SHP77 treated with DMSO at 0.1 percent for 48 hours (cell line): Measurements from ENCODE around the gene IQGAP1.

Source experiments
- DNase-seq: peaks from one replicate; lab custom pipeline; 2025; lab: John Stamatoyannopoulos, UW

The IQGAP1 gene

DNA sequence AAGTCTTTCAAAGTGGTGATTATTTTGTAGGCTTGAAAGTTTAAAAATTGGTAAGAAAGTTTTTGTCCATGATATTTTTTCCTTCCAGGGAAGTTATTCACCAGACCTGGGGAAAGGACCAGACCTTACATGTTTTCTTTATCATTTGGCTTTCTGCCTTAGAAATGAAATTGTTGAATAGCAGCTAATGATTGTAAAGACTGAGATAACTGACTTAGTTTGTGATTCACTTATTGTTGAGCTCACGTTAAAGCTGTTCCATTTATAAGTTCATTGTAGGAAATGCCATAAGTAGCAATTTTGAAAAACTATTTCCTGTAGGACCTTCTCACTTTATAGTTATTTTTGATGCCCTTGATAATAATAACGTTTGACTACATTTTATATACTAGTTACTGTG, 51.9 kb downstream of the IQGAP1 start:
- no peak for DNase-seq

DNA sequence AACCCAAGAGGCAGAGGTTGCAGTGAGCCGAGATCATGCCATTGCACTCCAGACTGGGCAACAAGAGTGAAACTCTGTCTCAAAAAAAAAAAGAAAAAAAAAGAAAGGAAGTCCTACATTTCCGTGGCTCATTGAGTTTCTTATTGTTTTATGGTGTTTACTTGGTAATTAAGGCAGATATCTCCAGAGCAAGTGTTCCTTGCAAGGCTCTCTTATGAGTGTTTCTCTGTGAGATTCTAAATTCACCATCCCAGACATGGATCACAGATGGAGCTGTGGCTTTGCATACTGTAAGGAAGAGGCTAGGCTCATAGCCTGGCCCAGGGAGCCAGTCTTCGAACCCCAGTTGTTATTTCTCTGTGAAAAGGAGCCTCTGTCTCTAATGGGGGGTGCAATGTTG, 53.0 kb downstream of the IQGAP1 start:
- no peak for DNase-seq

DNA sequence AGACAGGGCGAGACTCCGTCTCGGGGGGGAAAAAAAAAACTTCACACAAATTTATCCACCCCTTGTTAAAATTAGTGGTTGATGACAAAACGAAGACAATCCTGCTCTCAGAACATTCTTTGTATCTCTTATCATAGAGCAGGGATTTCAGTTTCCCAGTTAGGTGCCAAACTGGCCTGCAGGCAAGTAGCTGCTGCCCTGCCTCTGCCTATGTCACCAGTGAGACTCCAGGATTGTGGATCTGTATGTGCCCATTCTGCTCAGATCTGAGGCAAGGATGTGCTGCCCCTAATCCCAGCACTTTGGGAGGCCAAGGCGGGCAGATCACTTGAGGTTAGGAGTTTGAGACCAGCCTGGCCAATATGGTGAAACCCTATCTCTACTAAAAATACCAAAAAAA, 54.4 kb downstream of the IQGAP1 start:
- no peak for DNase-seq

DNA sequence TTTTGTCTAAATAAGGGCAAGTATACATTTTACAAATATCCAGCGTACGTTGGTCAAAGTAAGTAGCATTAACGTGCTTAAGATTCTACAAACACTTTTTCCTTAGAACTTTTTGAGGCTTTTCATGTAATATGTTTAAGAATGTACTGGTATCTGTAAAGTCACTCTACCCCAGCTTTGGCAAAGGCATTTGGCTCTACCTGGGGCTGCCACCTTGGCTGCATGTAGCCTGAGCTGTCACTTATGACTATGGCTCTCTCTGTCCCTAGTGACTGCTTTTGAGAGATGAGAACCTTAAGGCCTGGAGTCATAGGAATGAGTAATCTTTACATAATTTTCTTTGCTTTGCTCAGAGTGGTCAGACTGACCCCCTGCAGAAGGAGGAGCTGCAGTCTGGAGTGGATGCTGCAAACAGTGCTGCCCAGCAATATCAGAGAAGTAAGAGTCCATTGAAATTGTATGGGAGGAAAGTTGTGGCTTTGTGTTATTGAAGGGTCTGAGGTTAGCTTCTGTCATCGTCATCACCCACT, 61.2 kb downstream of the IQGAP1 start:
- no peak for DNase-seq

DNA sequence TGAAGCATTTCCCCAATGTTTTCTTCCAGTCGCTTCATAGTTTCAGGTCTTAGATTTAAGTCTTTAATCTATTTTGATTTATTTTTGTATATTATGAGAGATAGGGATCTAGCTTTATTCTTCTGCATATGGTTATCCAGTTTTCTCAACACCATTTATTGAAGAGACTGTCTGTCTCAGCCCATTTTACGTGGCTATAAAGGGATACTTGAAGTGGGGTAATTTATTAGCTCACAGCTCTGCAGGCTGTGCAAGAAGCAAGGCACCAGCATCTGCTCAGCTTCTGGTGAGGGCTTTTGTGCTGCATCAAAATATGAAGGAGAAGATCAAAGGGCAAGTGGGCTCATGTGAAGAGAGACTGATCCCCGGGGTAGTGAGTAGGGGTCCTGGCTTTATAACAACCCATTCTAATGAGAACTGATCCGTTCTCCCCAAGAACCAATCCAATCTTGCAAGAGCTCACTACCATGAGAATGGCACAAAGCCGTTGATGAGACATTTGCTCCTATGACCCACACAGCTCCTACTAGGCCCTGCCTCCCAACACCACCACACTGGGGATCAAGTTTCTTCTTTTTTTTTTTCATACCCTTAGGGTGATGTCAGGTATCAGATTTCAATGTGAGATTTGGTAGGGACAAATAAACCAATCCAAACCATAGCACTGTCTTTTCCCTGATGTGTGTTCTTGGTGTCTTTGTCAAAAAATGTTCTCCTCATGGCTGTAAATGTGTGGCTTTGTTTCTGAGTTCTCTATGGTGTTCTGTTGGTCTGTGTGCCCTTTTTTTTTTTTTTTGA, 63.2 kb downstream of the IQGAP1 start:
- DNase-seq: no peak

DNA sequence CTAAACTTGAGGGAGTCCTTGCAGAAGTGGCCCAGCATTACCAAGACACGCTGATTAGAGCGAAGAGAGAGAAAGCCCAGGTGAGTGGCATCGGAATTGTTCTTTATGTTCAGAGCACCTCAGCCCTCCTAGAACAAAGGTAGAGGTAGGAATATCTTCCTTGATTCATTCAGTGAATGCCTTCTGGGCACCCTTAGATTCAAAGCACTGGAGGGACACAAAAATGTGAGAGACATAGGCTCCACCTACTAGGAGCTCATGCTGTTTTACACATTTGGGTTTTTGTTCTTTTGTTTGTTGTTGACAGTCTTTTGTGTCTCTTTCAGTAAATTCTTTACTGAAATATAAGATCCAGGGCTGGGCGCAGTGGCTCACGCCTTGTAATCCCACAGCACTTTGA, 68.2 kb downstream of the IQGAP1 start:
- DNase-seq: no peak

DNA sequence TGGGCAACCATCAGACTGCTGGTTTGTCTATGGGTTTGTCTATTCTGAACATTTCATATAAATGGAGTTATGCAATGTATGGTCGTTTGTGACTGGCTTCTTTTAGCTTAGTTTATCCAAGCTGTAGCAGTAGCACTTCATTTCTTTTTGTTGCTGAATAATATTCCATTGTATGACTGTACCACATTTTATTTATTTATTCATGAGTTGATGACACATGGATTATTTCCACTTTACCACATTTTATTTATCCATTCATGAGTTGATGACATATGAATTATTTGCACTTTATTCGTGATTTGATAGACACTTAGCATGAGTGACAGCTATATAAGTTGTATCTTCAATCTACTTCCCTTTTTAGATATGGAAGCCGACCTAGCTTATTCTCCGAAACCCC, 70.0 kb downstream of the IQGAP1 start:
- DNase-seq: no peak

DNA sequence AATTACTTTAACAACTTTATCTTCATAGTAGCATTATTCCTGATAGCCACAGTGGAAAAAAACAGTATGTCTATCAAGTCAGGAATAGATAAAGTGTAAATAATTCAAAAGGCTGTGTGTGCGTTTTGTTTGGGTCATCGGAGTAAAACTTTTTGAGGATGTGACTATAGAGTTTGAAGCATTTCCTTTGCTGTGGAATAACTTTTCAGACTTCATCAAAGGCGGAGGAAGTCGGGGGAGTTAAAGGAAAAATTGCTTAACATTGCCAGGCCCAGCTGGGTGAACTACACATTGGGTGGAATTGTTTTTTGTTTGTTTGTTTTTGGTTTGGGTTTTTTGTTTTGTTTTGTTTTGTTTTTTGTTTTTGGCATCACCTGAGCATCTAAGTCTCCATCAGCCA, 71.3 kb downstream of the IQGAP1 start:
- DNase-seq: no peak

DNA sequence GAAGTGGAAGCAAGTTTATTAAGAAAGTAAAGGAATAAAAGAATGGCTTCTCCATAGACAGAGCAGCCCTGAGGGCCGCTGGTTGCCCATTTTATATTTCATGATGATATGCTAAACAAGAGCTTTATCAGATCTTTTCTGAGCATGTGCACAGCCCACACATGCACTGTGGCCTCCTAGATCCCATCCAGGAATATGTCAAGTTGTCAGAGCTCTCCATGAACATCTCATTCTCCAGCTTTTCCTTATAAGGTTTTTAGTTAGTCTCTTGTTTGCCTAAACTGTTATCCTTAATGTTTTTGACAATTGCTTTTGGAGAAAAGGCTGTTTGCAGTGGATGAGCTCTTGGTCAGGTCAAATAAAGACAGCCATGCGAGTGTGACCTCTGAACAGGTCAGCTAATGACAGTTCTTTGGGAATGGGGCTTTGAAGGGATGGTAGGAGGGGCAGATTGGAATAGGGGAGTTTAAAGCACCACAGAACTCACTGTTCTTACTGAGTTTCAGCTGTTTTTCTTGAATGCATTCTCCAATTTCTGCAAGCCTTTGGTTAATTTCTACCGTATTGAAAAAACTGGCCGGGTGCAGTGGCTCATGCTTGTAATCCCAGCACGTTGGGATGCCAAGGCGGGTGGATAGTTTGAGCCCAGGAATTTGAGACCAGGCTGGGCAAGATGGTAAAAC, 72.2 kb downstream of the IQGAP1 start:
- DNase-seq: no peak

DNA sequence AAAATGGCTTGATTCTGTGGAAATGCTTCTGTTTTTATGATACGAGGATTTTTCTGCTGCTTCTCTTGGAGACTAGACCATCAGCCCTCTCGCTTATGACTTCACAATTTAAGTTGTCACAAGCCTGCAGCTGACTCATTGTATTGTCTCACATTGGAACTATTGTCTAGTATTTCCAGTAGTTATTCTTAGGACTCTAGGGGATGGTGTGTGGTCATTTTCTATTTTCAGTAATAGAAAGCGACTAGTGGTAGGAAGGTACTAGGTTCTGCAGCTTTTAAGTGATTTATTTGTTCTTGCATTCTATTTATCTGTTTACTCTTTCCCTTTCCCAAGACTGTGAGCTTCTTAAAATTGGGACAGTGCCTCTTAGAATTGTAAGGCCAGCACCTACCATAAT, 75.3 kb downstream of the IQGAP1 start:
- no peak for DNase-seq

DNA sequence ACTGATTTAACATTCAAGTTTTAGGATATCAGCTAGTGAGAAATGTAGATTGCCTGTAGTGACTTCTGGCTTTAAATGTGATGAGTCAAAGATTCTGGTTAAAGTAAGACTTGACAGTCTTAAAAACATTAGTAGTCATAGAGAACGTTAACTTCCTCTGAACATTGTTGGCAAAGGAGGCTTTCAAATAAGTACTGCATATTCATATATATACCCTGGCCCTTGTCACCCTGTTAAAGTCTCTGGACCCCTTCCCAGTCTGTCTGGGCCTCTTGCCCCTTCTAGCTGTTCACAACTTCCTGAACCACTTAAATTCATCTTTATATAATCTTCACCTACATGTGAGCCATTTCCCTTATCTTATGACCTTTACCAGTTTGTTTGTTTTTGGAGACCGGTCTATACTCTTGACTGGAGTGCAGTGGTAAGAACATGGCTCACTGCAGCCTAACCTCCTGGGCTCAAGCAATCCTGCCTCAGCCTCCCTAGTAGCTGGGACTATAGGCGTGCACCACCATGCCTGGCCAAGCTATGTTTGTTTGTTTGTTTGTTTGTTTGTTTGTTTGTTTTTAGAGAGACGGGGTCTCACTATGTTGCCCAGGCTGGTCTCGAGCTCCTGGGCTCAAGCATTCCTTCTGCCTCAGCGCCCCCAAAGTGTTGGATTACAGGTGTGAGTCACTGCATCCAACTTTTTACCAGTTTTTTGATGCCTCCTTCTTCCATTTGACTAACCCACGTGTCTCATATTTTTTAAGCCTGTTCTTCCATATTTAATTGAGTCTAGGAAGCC, 77.3 kb downstream of the IQGAP1 start:
- no peak for DNase-seq

DNA sequence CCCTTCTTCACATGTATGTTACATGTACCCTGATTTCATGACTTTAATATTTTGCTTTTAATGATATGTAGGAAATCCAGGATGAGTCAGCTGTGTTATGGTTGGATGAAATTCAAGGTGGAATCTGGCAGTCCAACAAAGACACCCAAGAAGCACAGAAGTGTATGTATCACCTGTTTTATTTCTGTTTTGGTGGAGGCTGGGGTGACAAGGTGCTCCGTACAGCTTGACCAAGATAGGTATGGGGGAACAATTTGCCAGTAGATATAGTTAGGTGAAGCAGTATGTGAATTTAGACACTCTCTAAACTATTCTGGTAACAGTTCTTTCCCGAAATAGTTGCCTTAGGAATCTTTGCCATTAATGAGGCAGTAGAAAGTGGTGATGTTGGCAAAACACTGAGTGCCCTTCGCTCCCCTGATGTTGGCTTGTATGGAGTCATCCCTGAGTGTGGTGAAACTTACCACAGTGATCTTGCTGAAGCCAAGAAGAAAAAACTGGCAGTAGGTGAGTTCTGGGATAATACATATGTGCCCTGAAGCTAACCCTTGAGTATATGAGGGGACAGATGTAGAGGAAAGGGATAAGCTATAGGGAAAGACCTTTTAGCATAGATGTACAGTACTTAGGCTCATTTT, 78.0 kb downstream of the IQGAP1 start:
- no peak for DNase-seq

DNA sequence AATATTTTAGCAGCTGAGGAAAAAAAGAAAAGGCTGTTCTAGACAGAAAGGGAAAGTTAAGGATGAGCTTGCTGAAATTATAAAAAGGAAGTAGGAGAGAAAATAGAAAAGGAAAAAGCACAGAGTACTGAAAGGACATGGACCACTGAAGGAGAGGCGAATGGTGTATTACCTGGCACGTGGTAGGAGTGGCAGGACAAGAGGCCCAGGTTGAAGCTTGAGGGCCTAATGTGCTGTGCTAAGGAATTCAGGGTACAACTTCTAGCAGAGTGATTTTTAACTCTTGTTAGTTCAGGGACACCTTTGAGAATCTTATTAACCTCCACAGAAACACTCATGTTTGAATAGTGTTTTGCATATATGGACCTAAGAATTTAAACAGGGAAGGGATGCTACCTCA, 81.7 kb downstream of the IQGAP1 start:
- no peak for DNase-seq

DNA sequence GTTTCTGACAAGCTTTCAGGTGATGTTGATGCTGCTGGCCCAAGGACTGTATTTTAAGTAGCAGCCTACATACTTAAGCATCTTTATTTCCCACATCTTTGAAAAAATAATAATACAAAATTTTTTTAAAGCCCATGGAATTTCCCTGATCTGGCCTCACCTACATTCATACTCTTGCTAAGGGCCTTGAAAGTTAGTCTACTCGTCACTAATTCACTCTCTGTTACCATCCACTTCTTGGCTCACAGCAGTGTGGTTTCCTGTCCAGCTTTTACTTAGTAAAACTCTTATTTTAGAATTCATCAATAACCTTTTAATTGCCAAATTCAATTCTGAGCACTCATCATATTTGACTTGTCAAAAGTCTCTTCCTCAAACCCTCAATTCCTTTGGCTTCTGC, 82.4 kb downstream of the IQGAP1 start:
- DNase-seq: no peak

DNA sequence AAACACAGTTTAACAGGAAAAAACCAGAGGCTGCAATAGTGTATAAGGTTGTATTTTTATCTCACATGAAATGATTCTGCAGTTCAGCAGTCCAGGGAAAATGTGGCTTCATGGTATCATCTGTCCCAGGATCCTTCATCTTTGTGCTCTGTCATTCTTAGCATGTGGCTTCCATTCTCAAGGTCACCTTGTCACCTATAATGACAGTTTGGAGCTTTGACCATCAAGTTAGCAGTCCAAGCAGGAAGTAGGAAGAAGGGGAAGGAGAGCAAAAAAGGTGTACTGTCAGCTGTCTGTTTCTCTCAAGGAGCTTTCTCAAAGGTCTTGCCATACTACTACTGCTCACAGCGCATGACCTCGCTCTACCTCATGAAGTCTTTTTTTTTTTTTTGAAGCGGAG, 83.1 kb downstream of the IQGAP1 start:
- DNase-seq: no peak

DNA sequence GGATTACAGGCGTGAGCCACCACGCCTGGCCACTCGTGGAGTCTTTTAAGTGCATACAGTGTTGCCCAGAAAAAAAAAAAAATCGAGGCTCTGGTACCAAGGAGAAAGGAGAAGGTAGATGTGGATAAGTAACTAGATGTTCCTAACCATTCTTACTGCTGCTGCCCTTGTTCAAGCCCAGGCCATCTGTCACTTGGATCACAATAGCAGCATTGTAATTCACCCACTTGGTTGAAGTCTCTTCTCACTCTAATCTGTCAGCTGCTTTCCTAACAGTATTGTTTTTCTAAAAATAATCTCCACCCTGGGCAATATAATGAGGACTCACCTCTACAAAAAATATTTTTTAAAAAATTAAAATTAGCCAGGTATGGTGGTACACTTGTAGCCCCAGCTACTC, 83.7 kb downstream of the IQGAP1 start:
- DNase-seq: no peak

DNA sequence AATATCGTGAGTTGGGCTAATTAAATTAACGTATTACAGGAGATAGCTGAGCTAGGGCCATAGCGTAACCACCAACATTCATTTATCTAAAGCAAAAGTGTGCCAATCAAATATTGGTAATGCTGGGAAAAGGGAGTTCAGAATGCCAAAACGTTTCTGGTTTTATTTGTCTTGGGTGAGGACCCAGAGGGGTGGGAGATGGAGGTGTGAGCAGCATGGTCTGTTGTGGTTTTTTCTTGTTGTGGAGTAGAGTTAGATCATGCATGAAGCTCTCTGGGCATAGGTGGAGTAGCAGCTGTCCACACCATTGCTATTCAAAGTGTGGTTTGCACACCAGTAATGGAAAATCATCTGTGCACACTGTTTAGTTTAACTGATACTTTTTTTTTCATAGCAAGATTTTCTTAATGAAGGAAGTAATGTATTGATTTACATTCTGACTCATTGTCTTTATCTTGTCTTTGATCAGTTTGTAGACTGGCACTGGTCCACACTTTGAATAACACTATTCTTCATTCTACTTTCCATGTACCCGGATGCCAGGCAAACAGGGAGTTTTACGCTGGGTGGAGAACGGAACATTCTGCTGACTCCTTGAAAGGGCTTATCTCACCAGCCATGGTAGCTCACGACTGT, 90.9 kb downstream of the IQGAP1 start:
- no peak for DNase-seq

DNA sequence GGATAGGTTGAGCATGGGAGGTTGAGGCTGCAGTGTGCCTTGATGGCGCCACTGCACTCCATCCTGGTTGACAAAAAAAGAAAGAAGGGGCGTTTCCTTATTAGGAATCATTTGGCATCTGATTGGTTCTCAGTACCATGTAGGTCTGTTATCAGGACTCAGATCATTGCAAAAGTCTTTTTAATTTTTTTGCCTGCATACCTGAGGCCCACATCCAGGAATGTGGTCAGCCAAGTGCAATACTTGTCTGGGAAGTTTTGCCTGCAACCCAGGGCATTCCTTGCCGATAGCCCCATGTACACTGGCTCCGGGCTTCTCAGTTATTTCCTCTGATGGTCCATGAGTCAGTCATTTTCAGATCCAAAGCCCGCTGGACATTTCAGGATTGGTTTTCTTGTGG, 91.6 kb downstream of the IQGAP1 start:
- DNase-seq: no peak

DNA sequence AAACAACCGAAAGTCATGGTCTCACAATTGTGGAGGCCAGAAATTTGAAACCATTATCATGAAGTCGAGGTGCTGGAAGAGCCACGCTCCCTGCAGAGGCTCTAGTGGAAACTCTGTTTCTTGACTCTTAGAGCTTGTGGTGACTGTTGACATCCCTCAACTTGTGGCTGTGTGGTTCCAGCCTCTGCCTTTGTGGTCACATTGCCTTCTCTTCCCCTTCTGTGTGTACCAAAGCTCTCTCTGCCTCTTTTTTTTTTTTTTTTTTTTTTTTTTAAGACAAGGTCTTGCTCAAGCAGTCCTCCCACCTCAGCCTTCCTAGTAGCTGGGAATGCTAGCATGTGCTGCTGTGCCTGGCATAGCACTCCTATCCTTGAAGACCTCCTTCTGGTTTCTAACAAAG, 93.0 kb downstream of the IQGAP1 start:
- no peak for DNase-seq

DNA sequence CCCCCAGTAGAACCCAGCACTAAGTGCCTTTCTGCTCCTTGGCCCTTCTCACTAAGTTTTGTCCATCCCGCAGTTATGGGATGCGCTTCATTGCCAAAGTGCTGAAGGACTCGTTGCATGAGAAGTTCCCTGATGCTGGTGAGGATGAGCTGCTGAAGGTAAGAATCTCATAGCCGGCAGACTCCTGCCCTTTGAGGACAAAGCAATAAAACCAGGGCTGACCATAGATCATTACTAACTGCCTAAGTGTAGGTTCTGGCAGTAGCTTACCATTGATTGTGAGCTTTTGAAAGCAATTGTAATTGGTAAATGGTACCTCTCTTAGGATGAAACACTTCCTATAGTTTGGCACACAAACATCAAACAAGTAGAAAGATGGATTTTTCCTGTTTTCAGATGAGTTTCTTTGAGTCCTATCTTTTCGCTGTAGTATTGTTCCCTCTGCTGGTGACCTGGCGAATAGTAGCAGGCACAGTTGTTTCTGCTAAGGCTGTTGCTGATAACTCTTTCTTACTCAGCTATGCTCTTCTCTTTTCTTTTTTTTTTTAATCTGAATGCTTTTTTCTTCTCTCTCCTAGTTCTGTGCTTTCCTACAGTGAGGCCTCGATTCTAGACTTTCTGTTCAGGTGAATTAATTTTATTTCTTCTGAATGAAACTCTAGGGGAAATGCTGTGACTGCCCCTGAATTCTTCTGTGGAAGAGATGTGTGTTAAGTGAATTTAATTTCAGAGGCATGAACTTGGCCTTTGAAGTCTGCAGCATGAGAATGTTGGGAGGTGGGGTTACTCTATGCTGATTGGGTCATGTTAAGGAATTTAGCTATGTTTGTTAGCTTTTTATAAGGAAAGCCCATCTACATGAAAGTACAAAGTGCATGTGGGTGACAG, 94.3 kb downstream of the IQGAP1 start:
- DNase-seq: peak; percentile 19

DNA sequence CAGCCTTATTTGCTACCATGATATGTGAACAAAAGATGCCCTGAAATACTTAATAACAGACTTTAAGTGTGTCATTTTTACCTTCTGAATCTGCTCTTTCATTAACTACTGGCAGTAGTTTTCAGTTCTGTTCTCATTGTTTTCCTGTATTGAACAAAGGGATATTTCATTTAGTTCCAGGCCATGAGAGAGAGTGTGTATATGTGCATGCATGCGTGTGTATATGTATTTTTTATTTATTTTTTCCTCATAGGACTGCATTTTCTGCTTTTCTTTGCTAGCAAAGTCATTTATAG, 94.9 kb downstream of the IQGAP1 start:
- DNase-seq: no peak
